Epithelial cell of esophagus (primary cell): ENCODE data around the gene SPOCK1.

ENCODE experiments used
- DNase-seq: peaks from one replicate; pipeline ENCODE4 v3.0.0; 2010; ENCODE audit warnings: low read depth
- H3K4me3 ChIP-seq: 2 replicates; pipeline ENCODE4 v1.5.1; 2011; ENCODE audit warnings: mild to moderate bottlenecking, low read length, control low read depth
- CTCF ChIP-seq: IDR thresholded peaks from 2 replicates; pipeline ENCODE4 v1.5.1; 2011; ENCODE audit warnings: low read depth, mild to moderate bottlenecking, low read length, control low read depth, inconsistent platforms; ENCODE audit not compliant: insufficient read depth; ENCODE audit errors: missing control alignments

SPOCK1 gene

GRCh38 chr5:137496919-137497318 lies 2.2 kb downstream of the SPOCK1 start:
- no peak for TF ChIP-seq CTCF

GRCh38 chr5:137492331-137492730 lies 6.8 kb downstream of the SPOCK1 start:
- no peak for DNase-seq
- TF ChIP-seq CTCF: no peak

More at GRCh38 chr5:137496919-137497318, 2.2 kb downstream of the SPOCK1 start:
- no peak overlapping the region for H3K4me3 ChIP-seq
- no peak for DNase-seq

GRCh38 chr5:137491121-137491520 lies 8.0 kb downstream of the SPOCK1 start:
- peak; percentile 64 for DNase-seq
- no peak for TF ChIP-seq CTCF
- H3K4me3 ChIP-seq: no peak overlapping the region

More at GRCh38 chr5:137492331-137492730, 6.8 kb downstream of the SPOCK1 start:
- H3K4me3 ChIP-seq: no peak overlapping the region

- DNase-seq: no peak
- no peak for TF ChIP-seq CTCF
- H3K4me3 ChIP-seq: no peak overlapping the region
Measured at GRCh38 chr5:137490591-137490990, 8.5 kb downstream of the SPOCK1 start.

GRCh38 chr5:137488974-137489373 lies 10.2 kb downstream of the SPOCK1 start:
- H3K4me3 ChIP-seq: no peak overlapping the region
- DNase-seq: no peak
- no peak for TF ChIP-seq CTCF

- no peak overlapping the region for H3K4me3 ChIP-seq
- TF ChIP-seq CTCF: no peak
- no peak for DNase-seq
Measured at GRCh38 chr5:137488516-137488915, 10.6 kb downstream of the SPOCK1 start.

- peak; percentile 13 for DNase-seq
- no peak overlapping the region for H3K4me3 ChIP-seq
Measured at GRCh38 chr5:137487600-137487999, 11.5 kb downstream of the SPOCK1 start.

More at GRCh38 chr5:137487600-137487999, 11.5 kb downstream of the SPOCK1 start:
- TF ChIP-seq CTCF: no peak
